ENCODE measurements around the gene PCNA.
"Not testable (repeated sequence)": the region's sequence is repeated elsewhere in the genome, so short reads cannot be mapped to it uniquely, and the experiment has no call there.

The PCNA gene

DNA sequence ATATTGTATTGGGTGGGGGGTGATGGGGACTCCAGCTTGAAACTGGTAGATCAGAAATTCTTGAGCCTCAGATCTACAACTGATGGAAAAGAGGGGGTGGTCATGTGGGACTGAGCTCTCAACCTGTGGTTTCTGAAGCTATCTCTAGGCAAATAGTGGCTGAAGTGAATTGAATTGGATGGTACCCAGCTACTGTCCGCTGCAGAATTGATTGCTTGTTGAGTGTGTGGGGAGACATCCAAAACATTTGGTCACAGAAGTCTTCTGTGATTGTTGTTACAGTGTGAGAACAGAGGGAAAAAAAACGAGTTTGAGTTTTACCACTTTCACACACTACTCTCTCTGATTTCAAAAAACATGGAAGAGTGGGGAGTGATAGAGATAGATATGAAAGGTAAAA lies 21.9 kb upstream of the PCNA start:
- DNase-seq (ENCODE audit: low spot score), result no peak

DNA sequence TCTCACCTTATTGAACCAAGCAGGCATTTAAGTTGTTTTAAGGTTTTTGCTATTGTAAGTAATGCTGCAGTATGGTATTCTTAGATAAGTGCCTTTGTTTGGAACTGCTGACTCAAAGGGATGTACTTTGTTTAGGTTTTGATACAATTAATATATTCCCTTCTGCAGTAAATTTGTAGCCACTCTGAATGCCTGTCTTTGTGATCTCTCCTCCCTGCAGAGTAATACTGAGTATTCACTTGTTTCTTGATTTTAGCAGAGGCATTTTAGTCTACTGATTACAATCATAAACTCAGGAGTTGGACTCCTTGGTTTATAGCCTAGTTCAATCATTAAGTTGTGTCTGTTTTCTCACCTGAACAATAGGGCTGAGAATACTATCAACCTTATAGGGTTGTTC lies 20.4 kb upstream of the PCNA start:
- no peak for DNase-seq (ENCODE audit: low spot score)

DNA sequence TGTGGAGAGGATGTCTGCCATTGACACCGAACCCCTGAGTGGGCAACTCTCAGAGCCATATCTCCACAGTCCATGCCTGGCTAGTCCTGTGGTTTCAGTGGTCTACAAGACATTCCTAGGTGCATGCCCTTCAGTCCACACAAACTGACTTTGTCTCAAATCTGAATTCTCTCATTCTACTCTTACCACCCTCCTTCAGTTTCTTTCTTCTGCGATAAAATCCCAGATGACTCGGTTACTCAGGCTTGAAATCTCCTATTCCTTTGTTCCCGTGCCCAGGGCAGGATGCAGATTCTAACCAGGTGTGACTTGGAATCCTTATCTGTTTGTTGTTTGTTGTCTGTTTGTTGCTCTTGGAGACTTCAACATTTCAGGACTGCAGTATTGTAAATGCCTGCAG lies 16.3 kb upstream of the PCNA start:
- no peak for DNase-seq (ENCODE audit: low spot score)

DNA sequence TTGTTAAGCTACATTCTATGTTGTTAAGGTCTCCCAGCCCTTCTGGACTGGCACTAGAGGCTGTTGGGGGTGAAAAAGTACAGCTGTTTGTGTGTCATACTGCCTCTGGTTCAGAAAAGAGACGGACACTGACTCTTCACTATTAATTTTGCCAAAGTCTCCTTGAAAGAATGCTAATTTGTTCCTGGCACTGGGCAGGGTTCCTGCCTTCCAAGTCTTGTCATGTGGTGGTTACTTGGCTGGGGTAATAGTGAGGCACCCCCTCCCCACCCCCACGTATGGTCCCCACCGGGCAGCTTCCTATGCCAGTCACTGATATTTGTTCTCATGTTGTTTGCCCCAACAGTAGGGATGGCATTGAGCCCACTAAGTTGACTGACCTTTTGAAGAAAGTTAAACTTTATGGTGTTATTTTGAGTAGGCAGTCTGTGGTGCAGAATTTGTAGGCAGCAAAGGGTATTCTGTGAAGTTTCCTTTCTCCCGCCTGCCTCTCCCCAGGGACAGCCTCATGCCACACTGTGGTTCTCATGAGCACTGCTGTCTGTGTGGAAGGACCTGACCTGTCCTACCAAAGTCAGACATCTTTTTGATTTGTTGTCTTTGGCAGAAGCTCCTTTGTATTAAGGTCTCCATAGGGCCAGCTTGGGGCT lies 15.7 kb upstream of the PCNA start:
- no peak for DNase-seq (ENCODE audit: low spot score)

DNA sequence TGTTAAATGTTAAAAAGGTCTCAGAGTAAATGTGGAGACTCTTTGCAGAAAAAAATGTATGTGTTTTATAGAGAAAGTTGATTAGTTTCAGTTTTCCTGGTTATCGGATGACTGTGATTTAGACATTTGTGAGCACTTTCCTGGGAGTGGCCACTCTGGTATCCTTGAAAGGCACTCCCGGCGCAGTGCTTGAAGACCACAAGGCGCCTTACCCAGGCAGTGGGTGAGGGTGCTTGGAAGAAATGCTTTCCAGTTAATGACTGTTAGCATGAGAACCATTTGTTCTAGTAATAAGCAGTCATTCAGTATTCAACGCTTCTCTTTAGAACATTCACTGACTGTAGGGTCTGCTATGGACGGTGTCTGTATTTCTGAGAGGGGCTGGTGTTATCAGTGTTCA lies 14.2 kb upstream of the PCNA start:
- DNase-seq (ENCODE audit: low spot score), result no peak

DNA sequence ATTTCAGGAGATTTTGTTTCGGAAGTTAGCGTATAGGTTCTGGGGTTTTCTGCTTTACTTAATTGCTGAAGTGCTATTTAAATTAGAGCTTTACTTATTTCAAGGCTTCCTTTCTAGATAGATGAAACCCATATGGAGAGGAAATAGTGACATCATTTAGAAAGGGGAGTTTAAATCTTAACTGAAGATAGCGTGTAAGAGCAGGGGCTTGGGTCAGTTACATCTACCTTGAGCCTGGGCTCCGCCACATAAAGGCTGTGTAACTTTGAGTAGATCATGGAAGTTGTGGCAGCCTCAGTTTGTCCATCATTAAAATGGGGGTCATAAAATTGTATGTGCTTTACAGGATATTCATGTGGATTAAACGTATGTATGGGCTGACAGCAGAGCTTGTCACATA lies 11.7 kb upstream of the PCNA start:
- DNase-seq (ENCODE audit: low spot score), result no peak

DNA sequence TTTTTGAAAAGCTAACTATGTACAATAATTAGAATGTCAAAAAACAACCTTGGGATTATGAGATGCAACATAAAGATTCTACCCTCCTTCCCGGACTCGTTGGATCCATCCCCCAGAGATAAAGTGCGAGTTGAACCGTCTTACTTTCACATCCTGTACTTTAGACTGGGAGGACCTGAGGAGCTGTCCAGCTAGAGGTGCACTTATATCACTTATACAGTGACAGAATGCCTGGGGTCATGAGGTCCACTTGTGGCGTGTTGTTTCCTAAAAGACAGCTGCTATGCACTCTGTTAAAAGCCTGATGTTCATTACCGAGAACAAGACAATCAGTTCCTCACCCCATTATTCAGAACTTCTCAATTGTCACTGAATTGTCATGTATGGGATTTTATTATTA lies 9.1 kb upstream of the PCNA start:
- DNase-seq (ENCODE audit: low spot score), result no peak

DNA sequence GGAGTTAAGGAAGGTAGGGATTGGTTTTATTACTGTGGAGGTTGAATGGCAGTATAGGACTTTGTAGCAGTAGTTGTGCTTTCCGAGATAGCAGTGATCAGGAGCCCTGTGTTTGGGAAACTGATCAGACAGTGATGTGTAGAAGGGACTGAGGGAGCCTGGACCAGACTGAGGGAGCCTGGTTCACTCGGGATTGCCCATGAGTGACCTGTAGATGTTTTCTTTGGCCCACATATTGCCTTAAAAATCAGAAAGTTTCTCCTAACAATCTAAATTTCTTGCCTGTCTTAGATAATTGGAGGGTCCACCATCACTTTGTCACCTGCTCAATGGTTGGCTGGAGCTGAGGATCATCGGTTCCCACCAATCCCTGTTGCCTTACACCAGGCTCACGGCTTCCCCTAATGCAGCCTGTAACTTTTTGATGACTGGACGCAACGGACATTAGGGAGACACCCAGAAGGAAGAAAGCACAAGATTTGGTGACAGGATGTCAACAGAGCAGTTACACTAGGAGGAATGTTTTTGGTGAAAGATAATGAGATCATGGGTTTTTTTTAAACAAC lies 8.2 kb upstream of the PCNA start:
- peak; percentile 27 for DNase-seq (ENCODE audit: low spot score)

DNA sequence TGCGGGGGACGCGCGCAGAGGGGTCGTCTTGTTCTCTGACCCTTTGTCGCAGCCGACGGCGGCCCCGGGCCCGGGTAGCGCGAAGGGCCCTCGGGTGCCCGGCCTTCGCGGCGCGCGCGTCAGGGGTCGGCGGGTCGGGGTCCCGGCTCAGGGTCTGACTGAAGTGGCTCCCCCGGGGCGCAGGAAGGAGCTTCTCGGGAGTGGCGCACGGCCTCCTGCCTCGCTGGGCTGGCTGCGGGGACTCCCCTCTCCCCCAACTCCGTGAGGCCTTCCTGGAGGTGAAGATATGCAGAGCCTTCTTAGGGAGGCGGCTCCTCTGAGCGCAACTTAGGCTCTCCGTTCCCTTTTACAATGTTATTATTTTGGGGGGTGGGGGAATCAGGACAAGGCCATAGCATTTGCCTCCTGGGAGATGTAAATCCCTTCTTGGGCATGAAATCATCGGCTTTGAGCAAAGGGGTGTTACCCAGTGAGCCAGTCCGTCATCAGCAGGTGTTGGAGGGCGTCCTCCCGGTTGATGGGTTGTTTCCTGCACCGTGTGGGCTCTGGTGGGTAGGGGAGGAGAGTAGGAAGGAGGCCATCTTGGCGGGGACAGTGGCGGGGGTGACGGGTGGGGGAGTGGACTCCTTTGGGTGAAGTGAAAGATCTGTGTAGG lies 7.6 kb upstream of the PCNA start:
- DNase-seq (ENCODE audit: low spot score), result peak; percentile 25

DNA sequence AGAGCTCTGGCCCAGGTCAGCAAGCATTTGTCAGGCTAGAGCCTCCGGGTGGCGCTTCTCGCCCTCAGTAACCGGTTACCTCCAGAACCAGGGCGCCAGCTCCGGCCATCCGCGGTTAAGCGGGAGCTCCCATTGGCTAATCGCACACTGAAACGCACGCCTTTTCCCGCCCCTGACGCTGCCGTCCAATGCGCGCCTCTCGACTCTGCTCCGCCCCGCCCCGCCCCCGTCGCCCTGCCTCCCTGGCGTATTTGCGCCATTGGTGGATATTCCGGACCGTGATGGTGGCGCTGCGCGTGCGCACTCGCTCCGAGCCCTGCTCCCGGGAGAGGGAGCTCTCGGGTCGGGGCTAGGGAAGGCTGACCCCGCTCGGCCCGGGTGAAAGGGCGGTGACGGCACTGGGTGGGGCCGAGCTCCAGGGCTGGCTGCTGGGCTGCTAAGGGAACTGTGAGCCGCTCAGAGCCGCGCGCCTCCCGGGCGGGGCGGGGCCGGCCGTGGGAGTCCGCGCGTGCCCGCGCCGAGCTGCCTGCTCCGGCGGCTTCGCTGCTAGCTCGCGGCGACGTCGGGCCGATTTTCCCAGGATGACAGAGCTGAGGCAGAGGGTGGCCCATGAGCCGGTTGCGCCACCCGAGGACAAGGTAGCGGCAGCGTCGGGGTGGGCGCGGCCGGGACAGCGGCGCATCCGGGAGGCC lies 6.9 kb upstream of the PCNA start, which contains the start of gene CDS2:
Gene CDS2, plus strand, starts transcription at position 497 of the 692 bp plus-strand sequence. Its CDS starts 85 bp downstream, at position 582.
- peak; percentile 99 for DNase-seq (ENCODE audit: low spot score)

DNA sequence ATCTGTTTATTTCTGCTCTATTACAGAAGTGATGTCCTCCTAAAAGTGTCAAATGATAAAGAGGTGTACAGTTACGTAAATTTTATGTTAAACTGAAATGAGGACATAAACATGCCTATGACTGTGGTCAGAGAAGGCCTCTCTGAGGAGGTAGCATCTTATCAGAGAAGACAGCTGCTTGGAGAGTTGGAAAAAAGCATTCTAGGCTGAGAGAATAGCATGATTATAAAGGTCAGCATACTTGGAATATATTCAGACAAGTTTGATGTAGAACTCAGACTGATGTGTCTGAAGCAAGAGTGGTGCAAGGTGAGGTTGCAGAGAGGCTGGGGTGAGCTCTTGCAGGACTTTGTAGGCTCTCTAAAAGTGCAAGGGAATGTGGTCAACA lies 3.1 kb upstream of the PCNA start:
- DNase-seq (ENCODE audit: low spot score), result no peak

DNA sequence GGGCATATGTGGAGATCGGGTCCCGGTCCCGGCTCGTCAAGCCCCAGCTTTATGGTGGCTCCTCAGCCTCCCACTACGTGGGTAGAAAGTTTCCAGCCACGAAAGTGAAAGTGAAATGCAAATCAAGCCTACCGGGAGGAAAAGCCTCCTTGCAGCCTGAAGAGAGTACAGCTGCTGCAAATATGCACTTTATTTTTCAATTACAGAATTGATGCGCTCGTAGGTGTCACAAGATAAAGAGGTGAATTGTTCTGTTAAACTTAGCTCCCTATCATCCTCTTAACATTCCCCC lies 373 bp upstream of the PCNA start:
- no peak for DNase-seq (ENCODE audit: low spot score)

DNA sequence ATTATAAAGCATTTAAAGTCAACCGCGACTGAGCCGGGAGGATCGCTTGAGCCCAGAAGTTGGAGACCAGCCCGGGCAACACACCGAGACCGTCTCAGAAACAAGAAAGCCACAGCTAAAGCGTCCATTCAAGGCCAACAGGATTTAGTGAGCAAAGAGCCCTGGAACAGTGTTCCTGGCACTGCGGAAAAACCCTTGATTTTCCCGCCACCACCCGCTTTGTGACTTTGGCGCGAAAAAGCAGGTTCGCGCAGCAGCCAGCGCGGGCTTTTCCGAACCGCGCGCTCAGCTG lies 669 bp downstream of the PCNA start:
- DNase-seq (ENCODE audit: low spot score), result no peak

DNA sequence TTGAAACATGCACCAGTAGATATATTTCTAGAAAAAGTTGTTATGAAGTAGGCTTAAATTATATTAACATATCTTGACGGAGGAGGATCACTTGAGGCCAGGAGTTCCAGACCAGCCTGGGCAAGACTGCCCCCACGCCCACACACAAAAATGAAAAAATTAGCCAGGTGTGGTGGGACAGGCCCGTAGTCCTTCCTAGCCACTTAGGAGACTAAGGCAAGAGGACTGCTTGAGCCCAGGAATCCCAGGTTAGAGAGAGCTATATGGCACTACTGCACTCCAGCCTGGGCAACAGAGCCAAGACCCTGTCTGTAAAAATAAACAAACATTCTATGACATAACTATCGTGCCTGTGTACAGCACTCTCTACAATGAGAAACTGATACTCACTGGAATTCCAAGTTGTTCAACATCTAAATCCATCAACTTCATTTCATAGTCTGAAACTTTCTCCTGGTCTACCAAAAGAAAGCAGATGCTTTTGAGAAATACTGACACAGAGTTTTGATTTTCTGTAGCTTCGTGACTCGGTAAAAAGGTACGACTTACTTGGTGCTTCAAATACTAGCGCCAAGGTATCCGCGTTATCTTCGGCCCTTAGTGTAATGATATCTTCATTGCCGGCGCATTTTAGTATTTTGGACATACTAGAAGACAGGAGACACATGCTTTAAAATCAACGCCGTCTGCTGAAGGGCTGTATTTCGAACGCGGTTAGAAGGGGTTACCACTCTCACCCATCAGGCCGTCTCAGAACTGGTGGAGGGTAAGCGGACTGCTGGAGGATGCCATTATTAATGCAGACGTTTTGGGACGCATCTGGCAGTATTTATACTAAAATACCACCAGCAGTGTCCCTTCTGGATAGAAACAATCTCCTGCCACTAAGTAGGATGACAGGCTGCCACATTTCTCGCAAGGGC lies 1.3 kb downstream of the PCNA start:
- DNase-seq (ENCODE audit: low spot score), result no peak

DNA sequence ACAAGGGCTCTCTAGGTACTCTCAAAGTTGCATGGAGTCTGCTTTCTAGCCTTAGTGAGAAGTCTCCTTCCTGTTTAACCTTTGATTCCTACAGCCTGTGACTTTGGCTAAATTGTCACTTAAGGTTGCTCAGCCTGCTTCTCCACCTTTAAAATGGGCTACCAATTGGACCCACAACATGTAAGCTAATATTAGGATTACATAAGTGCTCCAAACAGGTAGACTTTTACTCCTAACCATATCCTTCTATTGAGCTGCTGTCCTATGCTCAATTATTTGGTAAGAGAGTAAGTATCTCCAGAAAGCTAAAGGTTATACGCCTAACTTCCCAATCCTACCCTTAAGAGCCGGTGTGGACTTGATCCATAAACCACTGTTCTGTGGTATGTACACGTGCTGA lies 2.9 kb downstream of the PCNA start:
- no peak for DNase-seq (ENCODE audit: low spot score)

DNA sequence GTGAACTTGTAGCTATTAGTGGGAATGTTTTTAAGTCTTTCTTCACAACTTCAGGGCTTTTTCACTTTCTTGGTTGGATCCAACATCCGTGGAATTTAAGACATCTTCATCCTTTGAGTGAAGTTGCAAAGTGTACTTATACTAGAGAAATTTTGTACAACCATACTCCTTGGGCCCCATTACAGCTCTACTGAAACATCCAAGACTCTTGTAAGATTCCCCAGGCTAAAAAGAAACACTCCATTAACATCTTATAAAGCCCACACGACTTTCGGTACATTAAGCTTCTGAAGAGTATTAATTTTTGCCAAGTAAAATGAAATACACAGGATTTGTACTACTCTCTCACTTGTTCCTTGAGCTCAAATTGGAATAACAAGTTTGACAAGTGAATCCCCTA lies 5.4 kb downstream of the PCNA start:
- DNase-seq (ENCODE audit: low spot score), result no peak

DNA sequence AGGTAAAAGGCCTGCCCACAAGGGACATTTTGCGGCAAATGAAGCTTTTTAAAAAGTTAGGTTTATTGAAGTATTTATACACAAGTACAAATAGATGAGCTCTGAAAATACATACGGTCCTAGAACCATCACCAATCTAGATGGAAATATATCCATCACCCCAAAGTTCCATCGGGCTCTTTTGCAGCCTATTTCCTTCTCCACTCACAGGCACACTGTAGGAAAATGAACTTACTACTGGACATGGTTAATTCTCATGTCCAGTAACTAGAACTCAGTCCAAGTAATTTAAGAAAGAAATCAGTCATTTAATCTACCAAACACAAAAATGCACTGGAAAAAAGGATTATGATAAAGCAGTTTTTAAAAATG lies 6.2 kb downstream of the PCNA start:
- no peak for DNase-seq (ENCODE audit: low spot score)

DNA sequence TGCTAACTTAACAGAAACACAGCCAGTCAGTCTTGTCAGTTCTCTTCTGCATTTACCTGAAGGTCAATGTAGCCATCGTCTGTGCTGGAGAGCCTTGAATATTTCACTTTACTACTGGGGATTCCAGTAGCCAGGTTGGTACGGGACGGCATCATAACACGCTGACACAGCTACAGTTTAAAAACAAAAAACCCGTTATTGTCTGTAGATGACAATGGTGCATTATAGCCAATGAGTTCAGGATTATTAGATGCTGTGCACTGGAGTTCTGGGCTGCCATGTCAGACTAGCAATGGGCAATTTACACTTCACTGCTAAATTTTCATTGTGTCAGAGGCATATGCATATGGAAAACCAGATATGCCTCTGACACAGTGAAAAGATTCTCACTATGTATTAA lies 10.5 kb downstream of the PCNA start:
- no peak for DNase-seq (ENCODE audit: low spot score)

DNA sequence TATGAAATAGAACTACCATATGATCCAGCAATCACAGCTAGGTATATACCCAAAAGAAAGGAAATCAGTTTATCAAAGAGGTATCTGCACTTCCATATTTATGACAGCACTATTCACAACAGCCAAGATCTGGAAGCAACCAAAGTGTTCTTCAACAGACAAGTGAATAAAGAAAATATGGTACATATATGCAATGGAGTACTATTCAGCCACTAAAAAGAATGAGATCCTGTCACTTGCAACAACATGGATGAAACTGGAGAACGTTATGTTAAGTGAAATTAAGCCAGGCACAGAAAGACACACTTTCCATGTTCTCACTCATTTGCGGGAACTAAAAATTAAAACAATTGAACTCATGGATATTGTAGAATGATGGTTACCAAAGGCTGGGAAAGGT lies 15.3 kb downstream of the PCNA start:
- DNase-seq (ENCODE audit: low spot score), result no peak

DNA sequence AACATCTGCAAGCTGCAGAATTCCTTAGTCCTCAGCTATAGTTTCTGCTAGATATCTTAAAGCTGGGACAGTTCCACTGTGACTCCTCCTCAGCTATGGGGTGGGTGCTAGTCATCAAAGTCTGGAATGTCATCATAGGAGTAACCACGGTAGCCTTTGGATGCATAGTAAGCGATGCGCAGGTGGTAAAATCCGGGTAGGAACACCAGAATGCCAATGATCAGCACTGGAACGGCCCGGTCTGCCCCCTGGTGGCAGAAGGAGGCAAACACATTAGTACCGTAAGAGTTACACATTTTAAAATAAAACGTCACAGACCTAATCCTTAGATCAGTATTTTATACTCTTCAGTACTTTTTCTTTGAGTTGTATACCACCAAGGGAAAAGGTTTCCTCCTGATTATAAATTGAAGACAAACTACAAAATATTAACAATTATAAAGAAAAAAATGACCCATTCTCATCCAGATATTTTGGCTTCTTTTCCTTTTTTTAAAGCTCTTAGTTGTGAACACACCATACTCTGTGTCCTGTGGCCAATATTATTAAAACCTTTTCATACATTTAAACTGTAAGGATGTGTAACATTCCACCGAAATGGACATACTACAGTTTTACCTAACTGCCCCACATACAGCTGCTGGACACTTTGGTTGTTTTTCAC lies 18.9 kb downstream of the PCNA start:
- DNase-seq (ENCODE audit: low spot score), result peak; percentile 79

DNA sequence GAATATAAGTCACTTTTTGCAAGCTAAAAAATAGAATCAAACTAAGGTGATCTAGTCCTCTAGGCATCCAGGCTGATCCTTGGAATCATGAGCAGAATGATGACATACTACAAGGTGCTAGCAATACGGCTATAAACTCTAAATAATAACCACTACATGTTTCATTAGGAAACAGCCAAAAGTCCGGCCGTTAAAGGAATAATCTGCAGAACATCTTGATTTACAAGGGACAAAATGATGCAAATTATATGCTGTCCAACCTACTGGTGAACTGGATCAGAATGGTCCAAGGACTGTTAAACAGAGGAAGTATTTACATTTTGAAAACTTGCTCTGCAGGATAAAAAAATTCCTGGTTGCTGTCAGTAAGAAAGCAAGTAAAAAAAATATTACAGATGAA lies 19.8 kb downstream of the PCNA start:
- not testable (repeated sequence) for DNase-seq (ENCODE audit: low spot score)

DNA sequence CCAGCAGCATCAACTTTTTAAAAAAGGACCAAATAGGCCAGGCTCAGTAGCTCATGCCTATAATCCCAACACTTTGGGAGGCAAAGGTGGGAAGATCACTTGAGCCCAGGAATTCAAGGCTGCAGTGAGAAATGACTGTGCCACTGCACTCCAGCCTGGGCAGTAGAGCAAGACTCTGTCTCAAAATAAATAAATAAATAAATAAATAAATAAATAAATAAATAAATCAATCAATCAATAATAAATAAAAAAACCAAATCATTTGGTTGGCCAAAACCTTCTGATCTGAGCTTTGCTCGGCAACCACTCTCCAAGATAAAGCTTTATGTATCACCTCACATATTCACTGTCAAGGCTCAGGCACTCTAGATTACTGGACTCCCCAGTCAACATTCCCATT lies 20.7 kb downstream of the PCNA start:
- DNase-seq (ENCODE audit: low spot score), result not testable (repeated sequence)

All from AG20443 (cell line).